T-helper 9 cell (primary cell): Measurements from ENCODE around the gene JPH3.
"Not testable (repeated sequence)": the region's sequence is repeated elsewhere in the genome, so short reads cannot be mapped to it uniquely, and the experiment has no call there.

Source experiments
- DNase-seq: peaks from one replicate; pipeline ENCODE4 v3.0.0-alpha.2; 2020

The JPH3 gene

DNA sequence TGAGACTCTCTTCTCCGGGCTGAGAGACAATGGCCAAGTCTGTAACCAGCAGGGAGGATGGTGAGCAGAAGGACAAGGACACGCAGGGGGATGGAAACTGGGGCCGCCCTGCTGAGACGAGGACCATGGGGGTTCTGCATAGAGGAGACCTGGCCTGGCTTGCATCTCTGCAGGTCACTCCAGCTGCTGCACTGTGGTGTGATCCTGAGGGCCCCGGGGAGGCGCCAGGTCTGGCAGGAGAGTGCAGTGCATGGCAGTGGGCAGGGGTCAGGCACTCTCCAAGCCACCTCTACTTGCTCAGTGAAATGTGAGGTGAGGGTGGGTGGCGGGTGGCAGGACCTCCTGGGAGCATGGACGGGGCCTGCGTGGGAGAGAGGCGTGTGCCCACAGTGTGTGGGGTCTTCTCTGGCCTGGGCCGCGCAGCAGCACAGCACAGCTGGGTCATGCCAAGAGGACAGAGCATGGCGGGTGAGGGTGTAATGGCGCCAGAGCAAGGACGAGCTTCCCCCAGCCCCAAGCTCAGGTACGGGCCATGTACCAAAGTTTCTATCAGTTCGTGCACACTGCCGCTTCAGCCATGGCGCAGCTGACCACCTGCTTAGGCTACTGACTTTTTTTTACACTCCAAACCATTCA, 120.4 kb downstream of the JPH3 start:
- no peak for DNase-seq

DNA sequence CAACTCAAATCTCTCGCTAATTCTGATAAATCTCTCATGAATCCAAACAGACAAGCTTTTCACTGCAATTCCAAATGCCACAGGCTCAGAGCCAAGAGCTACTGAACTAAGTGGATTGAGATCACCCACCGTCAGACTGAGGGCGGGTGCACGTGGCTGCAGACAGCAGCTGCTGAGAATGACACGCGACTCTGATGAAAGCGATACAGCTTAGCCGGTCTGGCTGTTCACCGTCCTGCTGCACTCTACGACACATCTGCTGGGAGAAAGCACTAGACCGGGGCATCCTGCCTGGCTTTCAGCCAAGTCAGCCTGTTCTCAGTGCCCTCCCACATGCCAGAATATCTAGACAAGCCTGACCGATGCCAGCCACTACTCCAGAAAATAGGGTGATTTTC, 120.9 kb downstream of the JPH3 start:
- DNase-seq = no peak

DNA sequence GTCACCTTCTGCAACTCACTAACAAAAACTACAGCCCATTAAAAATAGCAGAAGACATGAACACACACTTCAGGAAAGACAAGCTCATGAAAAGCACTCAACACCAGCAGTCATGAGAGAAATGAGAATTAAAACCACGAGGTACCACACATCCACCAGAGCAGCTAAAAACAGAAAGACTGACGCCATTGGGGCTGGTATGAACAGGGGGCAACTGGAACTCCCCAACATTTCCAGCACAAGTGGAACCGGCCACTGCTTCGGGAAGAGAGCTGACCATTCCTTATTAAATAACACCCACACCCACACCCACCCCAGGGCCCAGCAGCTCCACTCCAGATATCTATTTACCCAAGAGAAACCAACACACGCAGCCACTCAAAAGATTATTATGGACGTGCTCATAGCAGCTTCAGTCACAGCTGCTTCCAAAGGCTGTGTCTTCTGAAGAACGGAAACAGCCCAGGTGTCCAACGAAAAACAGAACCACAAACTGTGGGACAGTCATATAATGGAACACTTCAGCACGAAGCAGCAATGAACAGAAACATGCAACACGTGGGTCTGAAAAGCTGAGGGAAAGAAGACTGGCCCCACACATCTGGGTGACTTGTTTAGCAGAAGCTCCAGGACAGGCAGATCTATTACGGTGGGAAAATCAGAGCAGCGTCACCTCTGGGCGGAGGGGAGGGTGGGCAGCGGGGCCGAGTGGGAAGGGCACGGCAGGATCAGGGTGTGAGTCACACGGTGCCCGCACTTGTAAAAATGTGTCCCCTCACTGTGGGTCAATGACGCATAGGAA, 122.4 kb downstream of the JPH3 start:
- no peak for DNase-seq

DNA sequence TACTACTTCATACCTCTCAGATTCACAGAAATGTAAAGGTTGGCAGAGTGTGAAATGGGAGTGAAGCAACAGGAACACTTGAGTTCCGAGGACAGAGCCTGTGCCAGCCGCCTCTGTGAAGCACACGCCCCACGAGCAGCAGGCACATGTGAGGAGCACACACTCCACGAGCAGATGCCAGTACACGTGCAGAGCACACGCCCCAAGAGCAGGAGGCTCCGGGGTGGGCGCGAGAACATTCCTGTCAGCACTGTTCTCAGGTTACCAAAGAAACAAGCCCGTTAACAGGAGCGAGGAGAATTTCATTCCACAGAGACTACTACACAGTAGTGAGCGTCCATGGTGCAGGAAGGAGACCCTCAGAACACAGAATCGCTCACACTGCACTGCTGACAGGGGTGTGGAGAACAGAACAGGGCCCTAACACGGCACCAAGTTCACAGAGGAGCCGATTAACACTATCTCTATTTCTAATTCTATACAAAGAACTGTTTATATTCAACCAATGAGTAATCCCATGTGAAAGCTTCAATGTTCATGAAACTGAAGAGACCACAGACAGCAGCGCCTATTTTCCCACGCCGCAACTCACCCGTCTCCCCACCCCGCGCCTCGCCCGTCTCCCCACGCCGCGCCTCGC, 123.4 kb downstream of the JPH3 start:
- no peak for DNase-seq

DNA sequence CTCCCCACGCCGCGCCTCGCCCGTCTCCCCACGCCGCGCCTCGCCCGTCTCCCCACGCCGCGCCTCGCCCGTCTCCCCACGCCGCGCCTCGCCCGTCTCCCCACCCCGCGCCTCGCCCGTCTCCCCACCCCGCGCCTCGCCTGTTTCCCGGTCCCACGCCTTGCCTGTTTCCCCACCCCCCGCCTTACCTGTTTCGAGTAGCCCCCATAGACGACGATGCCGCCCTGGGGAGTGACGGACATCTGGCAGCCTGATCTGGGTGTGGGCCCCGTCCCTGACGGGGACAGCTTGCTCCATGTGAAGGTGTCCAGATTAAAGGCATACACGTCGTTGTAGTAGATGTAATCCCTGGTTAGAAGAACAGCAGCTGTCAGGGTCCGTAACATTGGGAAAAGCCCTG, 124.3 kb downstream of the JPH3 start:
- not testable (repeated sequence) for DNase-seq

DNA sequence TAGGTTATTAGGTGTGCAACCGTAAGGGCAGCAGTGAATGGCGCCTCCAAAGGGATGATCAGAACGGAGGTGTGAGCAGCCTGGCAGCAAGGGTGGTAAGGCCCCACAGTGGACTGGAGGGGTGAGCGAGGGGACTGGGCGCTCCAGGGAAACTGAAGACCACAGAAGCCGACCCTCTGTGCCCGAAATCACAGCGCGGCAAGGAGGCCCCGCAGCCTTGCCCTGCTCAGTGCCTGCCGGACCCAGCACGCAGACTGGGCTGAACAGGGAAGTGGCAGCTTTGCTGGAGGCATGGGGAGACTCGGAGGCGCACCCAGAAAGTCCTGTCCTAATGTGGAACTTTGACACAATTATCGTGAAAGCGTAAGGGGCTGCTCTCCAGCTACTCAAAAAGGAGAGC, 125.0 kb downstream of the JPH3 start:
- DNase-seq = no peak

DNA sequence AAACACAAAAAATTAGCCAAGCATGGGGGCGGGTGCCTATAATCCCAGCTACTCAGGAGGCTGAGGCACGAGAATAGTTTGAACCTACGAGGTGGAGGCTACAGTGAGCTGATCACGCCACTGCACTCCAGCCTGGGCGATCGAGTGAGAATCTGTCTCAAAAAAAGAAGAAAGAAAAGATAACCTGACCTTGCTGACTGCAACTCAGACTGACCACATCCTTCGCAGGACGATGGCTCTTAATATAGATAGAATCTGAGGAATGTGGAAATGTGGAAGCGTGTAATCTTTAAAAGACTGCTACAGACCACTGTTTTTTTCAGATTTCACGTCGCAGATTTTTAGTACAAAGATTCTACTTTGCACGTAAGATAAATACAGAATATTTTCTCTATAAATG, 125.7 kb downstream of the JPH3 start:
- DNase-seq = no peak

DNA sequence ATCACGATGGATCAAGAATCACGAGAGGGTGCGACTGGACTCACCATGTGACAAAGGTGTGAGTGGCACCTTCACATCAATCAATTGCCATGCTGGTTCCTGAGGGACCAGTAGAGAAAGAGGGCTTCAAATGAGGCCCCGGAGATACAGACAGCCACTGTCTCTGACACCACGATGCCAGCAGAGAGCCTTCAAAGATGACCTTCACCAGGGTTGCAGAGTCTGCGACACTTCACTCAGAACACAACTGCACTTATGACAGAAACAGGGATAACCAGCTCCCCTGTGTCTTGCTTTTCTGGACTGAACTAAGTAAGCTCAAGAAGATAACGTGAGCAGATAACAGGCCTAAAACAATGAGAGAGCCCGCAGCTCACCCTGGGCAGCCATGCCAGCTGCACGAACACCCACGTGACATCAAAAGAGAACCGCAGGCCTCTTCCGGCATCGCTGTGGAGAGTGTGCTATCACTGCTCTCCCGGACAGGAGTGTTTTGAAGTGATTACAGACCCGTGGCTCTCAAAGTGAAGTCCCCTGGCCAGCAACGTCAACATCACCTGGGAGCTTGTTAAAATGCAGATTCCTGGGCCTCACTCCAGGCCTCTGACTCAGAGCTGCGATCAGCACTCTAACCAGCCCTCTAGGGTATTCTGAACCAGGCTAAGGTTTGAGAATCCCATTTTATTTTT, 127.1 kb downstream of the JPH3 start:
- DNase-seq = no peak

DNA sequence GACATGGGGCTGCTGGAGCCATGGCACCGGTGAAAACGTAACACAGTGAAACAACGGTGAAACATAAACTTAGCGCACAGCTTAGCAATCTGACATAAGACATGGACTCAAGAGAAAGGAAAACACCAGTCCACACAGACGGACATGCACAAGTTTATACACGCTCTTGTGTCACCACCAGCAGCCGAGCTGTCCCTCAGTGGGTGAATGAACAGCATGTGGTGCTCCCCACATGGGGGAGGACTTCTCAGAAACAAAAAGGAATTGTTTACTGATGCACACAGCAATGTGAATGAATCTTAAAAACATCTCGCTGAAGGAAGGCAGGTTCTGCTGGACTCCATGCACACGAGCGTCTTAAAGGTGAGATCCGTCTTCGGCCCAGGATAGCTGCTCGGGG, 129.3 kb downstream of the JPH3 start:
- DNase-seq = no peak

DNA sequence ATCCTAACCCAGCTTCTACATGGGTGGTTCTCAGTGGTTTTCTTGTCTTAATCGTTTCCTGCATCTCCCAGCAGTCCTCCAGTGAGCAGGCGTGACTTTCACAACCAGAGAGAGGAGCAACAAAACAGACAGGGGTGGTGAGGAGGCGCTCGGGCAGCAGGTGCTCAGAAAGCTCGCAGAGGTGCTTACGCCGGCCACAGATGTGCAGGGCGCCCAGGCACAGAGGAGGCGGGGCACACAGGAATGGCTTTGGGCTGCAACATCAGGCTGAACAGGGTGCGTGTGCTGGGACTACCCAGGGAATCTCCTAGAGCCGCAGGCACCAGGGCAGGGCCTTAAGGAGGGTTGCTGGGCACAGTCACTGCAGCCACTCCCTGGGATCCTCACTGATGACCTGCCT, 130.9 kb downstream of the JPH3 start:
- DNase-seq = no peak

DNA sequence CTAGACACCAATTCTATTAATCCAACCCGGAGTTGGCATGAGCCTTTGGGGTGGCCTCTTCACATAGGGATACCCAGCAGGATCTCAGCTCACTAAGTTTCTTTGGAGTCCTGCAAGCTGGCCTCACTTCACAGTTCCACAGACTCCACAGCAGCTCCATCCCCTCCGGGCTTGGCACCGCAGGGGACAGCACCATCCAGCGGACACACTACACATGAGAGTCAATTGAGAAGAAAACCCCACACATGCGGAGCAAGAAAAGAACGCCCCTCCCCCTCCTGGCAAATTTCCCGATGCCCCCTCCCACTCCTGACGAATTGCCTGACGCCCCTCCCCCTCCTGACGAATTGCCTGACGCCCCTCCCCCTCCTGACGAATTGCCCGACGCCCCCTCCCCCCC, 132.3 kb downstream of the JPH3 start:
- no peak for DNase-seq

DNA sequence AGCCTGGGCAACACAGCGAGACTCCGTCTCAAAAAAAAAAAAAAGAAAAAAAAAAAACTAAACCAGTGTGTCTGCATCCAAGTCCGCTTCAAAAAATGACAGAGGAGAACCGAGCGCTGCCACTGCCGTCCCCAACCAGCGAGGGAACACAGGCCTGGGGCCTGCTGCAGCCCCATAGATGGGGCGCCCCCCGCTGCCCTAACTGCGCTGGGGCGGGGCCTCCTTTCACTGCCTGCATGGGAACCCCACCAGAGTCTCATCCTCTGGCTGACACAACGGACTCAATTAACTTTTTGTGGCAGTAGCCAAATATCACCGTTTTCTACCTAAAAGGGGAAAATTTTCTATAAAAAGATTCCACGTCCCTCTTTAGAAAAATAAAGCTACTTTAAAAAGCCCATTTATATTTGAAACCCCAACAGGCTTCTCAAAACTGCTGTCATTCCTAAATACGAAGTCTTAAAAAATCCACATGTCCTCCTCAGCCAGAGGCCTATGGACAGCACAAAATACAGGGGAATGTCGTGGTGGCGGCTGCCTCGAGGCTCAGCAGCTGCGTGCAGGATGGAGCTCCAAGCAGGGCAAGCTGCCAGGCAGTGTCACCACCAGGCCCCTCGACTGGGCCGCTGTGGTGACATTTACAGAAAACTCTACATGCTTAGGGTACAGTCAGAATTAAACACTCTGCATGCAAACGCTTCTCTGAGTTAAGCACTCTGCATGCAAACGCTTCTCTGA, 133.1 kb downstream of the JPH3 start:
- no peak for DNase-seq

DNA sequence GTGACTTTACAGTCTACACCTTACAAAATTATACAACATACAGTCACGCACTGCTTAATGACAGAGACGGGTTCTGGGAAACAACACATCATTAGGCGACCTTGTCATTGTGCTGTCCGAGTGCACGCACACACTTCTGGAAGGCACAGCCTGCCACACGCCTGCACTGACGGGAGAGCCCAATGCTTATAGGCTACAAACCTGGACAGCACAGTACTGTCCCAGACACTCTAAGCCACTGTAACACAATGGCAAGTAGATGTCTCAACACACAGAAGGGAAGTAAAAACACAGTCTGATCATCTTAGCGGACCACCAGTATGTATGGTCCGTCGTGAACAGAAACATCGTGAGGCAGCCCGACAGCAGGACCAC, 133.7 kb downstream of the JPH3 start:
- no peak for DNase-seq

DNA sequence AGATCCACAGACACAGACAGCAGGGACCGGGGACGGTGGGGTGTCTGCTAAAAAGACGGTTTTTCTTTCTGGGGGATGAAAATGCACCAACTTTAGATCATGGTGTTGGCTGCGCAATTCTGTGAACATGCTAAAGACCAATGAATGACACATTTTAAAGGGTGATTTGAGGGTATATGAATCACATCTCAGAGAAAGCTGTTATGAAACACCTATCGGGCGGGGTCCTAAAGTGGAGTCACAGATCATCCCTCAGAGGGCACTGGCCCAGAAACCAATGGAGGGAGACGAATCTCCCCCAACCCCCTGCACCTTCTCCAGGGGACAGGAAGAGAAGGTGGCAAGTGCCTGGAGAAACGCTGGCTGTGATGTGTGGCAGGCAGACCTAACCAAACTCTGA, 137.5 kb downstream of the JPH3 start:
- no peak for DNase-seq

DNA sequence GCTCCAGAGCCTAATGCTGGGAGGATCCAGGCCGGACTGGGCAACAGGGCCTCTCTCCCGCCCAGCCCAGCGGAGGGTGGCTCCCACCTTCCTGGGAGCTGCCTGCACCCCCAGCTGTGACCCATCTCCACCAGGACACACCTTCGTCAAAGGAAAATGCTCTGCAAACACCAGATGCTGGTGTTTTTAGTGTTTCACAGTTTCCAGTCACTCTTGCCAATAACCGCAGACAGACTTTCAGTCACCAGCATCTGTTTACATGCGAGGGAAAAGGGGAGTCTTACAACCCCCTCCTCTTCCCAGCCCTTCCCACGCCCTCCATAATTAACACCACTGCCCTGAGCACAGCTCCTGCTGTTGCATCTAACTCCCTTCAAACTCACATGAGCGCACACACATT, 138.1 kb downstream of the JPH3 start:
- no peak for DNase-seq

DNA sequence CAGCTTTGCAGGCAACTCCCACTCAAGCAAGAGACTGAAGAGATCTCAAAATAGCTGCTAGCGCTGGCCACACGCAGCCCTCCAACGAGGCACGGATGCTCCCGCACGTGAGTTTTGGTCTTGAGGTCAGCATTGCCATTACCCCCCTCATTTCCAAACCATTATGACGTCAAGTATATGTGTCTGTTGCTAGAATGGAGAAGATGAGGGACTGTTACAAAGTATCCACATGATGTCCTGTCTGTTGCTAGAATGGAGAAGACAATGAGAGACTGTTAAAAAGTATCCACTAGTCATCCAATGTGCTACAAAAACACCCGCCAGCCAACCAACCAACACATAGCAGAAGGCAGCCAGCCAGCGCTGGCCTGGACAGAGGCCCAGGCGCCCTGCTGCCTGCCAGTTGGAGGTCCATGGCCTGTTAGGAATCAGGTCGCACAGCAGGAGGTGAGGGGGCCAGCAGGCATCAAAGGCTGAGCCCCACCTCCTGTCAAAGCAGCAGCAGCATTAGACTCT, 138.7 kb downstream of the JPH3 start:
- no peak for DNase-seq

DNA sequence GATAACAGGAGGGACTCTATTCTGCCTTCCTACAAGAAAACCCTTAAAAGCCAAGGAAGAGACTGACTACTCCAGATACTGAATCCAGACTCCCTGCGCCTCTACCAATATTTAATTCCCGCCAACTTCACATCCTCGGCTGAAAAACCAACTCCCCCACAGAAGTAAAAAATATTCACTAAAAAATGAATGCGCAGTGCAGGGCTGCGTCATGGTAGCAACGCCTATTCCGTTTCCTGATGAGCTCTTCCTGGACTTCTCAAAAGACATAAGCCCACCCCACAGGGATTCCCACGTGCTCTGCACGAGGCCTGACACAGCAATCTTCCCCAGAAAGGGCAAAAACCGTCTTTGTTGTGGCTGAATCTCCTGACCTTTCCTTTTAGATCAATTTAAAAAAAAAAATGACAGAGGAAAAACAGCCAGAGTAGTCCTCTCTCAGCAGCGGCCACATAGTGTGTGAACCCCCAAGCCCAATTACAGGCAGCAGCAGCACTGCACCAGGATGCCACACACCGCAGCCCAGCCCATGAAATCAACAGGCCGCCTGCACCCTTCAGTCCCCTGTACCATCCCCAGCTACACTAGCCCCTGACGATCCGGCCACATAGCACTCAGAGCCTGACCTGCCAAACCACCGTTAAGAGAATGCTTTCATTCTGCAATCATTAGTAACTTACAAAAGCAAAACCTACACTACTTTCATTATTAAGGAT, 139.6 kb downstream of the JPH3 start:
- no peak for DNase-seq

DNA sequence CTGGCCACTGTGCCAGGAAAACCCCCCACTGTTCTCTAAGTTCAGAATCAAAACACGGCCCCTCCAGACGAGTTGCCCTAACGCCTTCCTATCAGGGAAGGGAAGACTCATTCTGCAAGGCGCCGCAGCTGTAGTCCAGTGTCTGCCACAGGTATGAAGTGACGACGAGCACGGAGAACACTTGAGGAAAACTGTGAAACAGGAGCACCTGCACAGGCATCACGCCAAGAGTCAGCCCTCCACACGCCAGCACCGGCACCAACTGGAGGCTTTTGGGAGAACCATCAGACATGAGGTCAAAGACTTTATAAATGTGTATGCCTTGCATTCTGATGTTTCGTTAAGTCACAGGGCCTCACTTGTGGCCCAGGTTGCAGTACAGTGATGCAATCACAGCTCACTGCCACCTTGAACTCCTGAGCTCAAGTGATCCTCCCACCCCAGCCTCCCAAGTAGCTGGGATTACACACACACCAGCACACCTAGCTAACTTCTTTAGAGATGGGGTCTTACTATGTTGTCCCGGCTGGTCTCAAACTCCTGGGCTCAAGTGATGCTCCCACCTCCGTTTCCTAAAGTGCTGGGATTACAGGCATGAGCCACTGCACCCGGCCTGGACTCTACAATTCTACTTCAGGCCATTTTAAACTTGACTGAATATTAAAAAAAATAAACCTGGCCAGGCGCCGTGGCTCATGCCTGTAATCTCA, 140.6 kb downstream of the JPH3 start:
- no peak for DNase-seq

DNA sequence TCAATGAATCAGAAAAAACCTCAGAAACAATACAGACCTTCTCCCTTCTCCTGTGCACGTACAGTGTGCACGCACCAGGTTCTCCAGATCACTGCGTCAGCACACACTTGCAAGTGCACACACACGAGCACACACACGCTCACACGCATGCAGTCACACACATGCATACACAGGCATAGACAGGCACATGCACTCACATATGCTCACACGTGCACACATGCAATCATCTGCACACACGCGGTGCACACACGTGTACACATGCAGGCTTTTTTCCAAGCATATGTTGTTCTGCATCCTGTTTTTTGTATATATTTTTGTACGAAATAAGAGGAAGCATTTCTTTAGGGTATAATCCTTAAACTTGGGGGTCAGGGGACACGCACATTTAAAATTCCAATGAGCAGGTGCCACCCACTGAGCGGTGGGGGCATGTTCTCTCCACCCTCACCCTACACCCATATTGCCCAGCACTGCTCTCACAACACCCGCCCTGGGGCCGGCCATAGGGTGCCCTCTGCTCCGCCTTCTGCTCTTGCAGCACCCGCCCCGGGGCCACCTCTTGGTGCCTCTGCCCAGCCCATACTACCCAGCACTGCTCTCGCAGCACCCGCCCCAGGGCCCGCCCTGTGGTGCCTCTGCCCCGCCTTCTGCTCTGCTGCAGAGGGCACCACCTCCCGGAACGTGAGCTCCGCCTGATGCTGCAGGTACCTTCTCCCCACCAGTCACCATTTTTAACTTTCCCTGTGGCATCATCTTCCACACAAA, 142.6 kb downstream of the JPH3 start:
- no peak for DNase-seq

DNA sequence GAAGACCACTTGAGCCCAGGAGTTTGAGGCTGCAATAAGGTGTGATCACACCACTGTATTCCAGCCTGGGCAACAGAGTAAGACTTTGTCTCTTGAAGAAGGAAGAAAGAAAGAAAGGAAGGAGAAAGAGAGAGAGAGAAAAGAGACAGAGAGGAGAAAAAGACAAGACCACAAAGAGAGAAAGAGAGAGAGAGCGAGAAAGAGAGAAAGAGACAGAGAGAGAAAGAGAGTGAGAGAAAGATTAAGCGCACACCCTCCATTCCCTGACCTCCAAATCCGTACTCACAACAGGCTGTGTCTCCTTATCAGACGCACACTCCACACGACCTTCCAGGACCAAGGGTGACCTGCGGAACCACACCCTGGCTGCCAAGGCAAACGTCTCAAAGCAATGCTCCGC, 143.9 kb downstream of the JPH3 start:
- DNase-seq = no peak
